ENCODE measurements around the gene KCNAB1. TPM values are rescaled to one million over a fixed set of nuclear protein-coding genes. Genes with fewer than 3 reads are reported as not detected.
"Not testable (repeated sequence)": the region's sequence is repeated elsewhere in the genome, so short reads cannot be mapped to it uniquely, and the experiment has no call there.

Gene KCNAB1
- total RNA-seq, 1 donor from 2014 or later: 2.0 TPM

DNA sequence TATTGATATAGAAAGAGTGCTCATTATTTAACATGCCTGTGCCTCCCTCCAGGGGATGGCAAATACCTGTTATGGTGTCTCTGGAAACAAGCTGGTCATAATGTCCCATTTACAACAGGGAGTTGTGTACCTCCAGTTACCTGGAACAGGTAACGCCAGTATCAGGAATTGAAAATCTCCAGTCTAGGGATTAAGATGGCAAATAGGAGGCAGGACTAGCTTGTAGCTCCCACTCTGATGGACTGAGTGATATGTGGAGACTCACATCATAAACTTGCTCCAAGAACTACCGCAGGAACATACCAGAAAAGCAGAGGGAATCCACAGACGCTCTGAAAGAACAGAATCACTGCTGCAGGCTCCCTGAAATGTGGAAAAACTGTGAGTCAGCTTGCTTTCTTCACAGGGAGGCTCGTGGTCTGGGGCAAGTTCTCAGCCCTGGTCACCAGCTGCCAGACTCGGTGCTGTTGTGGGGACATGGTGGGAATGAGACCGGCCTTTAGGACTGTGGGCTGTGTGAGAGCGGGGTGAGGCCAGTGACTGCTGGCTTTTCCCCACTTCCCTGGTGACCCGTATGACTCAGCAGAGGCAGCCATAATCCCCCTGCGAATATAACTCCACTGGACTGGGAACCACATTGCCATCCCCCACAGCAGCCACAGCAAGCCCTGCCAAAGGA lies 97.4 kb downstream of the KCNAB1 start:
- DNase-seq (ENCODE audit: low read depth in 2 of 2): peak in 1 of 2 donors; percentile 34

- peak; percentile 7 to 18 for DNase-seq (ENCODE audit: low read depth in 2 of 2)
These were observed 98.0 kb downstream of the KCNAB1 start for GRCh38 chr3:156218353-156218744.

GRCh38 chr3:156222381-156222780 lies 102.0 kb downstream of the KCNAB1 start:
- not testable (repeated sequence) for DNase-seq (ENCODE audit: low read depth in 2 of 2)

DNA sequence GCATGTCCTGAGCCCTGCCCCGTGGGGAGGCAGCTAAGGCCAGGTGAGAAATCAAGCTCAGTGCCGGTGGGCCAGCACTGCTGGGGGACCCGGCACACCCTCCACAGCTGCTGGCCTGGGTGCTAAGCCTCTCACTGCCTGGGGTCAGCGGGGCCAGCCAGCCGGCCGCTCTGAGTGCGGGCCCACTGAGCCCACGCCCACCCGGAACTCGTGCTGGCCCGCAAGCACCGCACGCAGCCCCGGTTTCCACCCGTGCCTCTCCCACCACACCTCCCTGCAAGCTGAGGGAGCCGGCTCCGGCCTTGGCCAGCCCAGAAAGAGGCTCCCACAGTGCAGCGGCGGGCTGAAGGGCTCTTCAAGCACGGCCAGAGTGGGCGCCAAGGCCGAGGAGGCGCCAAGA lies 103.7 kb downstream of the KCNAB1 start:
- DNase-seq (ENCODE audit: low read depth in 2 of 2): not testable (repeated sequence)

GRCh38 chr3:156226676-156227420 lies 106.5 kb downstream of the KCNAB1 start:
- DNase-seq (ENCODE audit: low read depth in 2 of 2): no peak

- DNase-seq (ENCODE audit: low read depth in 2 of 2): no peak
These were observed 107.3 kb downstream of the KCNAB1 start for GRCh38 chr3:156227704-156228103.

DNA sequence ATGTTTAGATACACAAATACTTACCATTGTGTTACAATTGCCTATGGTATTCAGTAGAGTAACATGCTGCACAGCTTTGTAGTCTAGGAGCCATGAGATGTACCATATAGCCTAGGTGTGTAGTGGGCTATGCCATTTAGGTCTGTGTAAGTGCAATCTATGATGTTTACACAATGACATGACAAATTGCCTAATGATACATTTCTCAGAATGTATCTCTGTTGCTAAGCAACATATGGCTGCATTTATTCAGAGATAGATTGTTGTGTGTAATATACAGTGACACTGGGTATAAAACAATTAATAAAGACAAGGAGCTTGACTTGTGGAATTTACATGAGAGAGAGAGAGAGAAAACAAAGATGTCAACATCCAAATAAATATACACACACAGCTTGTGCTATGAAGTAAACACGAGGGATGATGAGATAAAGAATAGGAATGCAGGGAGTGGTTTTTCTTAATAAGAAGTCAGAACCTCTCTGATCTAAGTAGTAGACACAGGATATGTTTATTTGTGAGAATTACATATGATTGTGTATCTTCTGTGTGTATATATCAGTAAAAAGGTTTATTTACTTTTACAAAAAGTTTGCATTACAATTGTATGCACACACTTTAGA lies 110.0 kb downstream of the KCNAB1 start:
- no peak for DNase-seq (ENCODE audit: low read depth in 2 of 2)

DNA sequence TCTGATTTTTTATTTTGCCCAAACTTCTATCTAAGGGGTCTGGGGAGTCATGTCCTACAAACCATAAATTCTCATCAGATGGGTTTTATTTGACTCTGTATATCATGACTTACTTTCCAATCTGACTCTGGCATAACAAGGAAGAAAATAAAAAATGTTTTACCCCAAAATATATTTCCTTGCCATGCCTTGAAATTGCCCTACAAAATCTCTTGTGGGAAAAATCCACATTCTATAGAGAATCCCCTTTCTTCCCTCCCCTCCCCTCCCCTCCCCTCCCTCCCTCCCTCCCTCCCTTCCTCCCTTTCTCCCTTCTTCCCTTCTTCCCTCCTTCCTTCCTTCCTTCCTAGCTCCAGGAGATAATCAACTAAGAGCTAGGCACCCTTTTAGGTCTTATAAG lies 110.8 kb downstream of the KCNAB1 start:
- not testable (repeated sequence) for DNase-seq (ENCODE audit: low read depth in 2 of 2)

DNA sequence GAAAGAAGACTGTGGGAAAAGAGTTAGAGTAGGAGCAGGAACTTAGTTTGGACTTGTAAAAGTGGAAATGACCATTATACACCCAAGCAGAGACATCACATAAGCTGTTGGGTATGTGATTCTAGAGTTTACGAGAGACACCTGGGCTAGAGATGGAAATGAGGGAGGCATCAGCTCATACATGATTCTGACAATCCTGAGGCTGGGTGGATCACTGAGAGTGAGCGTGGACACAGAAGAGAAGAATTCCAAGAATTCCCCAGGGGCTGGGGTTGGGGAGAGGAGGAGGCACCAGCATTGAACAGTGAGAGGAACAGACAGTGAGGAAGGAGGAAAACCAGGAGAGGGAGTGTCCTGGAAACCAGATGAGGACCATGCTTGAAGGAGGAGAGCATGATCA lies 113.5 kb downstream of the KCNAB1 start:
- no peak for DNase-seq (ENCODE audit: low read depth in 2 of 2)

DNA sequence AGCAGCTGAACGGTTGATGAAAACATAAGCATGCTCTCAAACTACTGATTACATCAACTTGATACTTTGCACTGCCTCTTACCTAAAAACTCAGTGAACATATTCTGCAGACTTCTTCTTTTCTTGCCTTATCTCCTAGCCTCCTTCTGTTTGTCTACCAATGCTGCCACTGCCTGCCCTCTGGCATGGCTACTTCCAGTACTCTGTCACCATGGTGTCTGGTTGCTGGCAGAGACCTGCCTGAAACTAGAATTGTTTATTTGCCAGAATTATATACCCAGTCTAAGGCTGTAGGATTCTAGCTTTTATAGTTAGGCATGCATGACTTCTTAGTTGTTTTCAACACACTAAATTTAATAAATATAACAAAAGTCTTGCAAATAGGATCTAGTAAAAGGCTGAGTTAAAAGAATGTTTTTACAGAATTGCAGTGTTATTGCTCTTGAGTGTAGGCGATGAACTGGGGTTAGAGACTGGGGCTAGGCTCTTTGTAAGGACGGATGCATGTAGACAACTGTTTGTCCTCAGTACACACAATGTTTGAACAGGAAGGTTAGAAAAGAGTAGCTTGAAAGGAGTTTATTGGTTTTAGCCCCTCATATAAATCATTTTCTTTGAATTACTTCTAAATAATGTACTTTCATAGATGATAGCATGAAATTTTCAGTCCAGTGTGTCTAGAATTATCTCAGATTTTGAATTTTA lies 116.3 kb downstream of the KCNAB1 start:
- no peak for DNase-seq (ENCODE audit: low read depth in 2 of 2)

DNA sequence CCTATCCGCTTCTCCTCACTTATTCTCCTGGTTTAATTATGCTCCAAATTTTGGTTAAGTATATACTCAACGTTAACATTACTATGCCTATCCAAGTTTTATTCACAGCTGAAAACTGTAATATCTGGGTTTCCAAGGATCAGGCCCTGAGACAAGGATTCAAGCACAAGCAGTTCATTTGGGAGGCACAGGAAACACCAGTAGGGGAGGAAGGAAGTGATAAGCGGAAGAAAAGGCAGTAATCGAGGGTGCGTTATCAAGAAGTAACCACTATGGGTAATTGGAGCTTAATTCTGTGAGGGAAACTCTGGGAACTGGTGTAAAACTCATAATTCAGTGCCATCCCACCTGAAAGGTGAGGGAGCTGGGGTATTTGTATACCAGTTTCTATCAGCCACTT lies 120.3 kb downstream of the KCNAB1 start:
- peak in 1 of 2 donors; percentile 47 for DNase-seq (ENCODE audit: low read depth in 2 of 2)

- no peak for DNase-seq (ENCODE audit: low read depth in 2 of 2)
These were observed 126.8 kb downstream of the KCNAB1 start for GRCh38 chr3:156246961-156247725.

DNA sequence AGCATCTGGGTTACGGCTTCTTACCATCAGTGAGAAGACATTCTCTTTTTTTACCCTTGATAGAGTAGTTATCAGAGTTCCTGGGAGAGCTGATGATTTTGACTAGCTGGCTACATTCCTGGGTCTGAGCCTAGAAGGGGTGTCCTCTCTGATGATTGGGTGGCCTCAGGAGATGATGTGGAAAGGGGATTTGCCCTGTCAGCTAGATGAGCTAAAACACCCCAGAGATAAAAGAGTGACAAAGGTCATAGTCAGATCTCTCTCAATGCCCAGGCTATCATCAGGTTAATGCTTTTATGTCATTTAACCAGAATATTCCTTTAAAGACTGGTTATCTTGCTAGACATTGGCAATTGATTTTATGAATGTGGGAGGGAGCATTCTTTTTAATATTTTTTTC lies 130.2 kb downstream of the KCNAB1 start:
- DNase-seq (ENCODE audit: low read depth in 2 of 2): no peak

- DNase-seq (ENCODE audit: low read depth in 2 of 2): no peak
These were observed 131.0 kb downstream of the KCNAB1 start for GRCh38 chr3:156251424-156251823.

GRCh38 chr3:156252656-156253055 lies 132.3 kb downstream of the KCNAB1 start:
- DNase-seq (ENCODE audit: low read depth in 2 of 2): peak; percentile 6 to 33

GRCh38 chr3:156253150-156253549 lies 132.8 kb downstream of the KCNAB1 start:
- no peak for DNase-seq (ENCODE audit: low read depth in 2 of 2)

- peak in 1 of 2 donors; percentile 12 for DNase-seq (ENCODE audit: low read depth in 2 of 2)
These were observed 135.9 kb downstream of the KCNAB1 start for GRCh38 chr3:156256256-156256655.

GRCh38 chr3:156256945-156257344 lies 136.6 kb downstream of the KCNAB1 start:
- DNase-seq (ENCODE audit: low read depth in 2 of 2): no peak

- no peak for DNase-seq (ENCODE audit: low read depth in 2 of 2)
These were observed 137.9 kb downstream of the KCNAB1 start for GRCh38 chr3:156258301-156258700.

DNA sequence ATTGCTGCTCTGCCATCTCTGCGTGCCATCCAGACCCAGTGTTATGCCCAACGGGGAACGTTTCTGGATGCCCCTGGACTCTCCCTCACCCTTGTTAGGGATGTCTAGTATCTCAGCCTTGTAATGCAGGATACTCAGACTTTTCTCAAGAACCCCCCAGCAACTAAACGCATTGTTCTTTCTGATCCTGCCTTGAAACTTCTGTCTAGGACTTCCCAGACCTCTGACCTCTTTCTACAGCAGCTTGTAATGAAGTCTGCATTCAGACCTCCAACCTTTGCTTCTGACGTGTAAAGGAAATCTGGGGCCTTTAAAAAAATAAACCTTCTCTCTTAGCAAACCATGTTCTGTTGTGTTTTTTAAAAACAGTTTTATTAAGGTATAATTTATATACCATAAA lies 139.5 kb downstream of the KCNAB1 start:
- DNase-seq (ENCODE audit: low read depth in 2 of 2): peak in 1 of 2 donors; percentile 92

- peak in 1 of 2 donors; percentile 49 for DNase-seq (ENCODE audit: low read depth in 2 of 2)
These were observed 140.0 kb downstream of the KCNAB1 start for GRCh38 chr3:156260331-156260730.

Measured in lung microvascular endothelial cell (primary cell).